ENCODE data around the gene MCCC2.

The MCCC2 gene

DNA sequence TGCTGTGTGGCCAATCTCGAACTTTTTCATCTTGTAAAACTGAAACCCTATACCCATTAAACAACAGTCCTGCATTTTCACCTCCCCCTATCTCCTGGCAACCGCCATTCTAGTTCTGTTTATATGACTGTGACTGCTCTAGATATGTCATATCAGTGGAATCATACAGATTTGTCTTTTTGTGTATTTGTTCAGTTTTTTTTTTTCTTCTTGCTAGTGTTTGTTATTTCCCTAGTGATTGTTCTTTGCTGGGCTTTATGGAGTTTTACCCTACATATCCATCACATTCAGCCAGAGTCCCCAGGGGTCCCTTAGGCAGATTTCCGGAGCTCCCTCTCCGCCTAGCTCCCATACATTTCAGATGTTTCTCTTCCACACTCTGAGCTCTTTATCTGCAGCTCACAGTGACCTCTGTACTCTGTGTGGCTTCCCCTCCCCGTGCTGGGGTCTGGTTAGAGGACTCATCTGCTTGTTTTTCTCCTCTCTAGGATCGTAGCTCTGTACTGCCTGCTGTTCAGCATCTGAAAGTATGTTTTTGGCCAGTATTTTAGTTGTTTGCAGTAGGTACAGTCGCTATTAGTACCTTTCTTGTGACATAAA is 106.8 kb downstream of the MCCC2 start:
- H4K20me1 ChIP-seq (ENCODE audit: insufficient read depth), result no peaks in the 10 kb centered on the region; the same call in 1 of the 2 replicates
- no peaks in the 10 kb centered on the region for H3K79me2 ChIP-seq (ENCODE audit: insufficient read depth, low read depth)
- H3K27ac ChIP-seq, result no peak overlapping the region
- no peaks in the 10 kb centered on the region for H3K27me3 ChIP-seq (ENCODE audit: insufficient read depth, low read depth)
- no peak overlapping the region for H3K4me2 ChIP-seq
- H3K9ac ChIP-seq, result no peak overlapping the region
- H2AFZ ChIP-seq (ENCODE audit: low read depth), result no peak overlapping the region
- H3K4me3 ChIP-seq (IDR thresholded peaks at IDR 0.05; ENCODE audit: insufficient read depth, low read depth, low read length), result no peak overlapping the region
- TF ChIP-seq, protein P1, sequence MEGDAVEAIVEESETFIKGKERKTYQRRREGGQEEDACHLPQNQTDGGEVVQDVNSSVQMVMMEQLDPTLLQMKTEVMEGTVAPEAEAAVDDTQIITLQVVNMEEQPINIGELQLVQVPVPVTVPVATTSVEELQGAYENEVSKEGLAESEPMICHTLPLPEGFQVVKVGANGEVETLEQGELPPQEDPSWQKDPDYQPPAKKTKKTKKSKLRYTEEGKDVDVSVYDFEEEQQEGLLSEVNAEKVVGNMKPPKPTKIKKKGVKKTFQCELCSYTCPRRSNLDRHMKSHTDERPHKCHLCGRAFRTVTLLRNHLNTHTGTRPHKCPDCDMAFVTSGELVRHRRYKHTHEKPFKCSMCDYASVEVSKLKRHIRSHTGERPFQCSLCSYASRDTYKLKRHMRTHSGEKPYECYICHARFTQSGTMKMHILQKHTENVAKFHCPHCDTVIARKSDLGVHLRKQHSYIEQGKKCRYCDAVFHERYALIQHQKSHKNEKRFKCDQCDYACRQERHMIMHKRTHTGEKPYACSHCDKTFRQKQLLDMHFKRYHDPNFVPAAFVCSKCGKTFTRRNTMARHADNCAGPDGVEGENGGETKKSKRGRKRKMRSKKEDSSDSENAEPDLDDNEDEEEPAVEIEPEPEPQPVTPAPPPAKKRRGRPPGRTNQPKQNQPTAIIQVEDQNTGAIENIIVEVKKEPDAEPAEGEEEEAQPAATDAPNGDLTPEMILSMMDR (conservative IDR thresholded peaks at IDR 0.05; ENCODE audit: low read depth, low read length), result no peak
- H3K4me1 ChIP-seq (ENCODE audit: low read depth, poor library complexity, severe bottlenecking), result no peaks in the 10 kb centered on the region
- no peaks in the 10 kb centered on the region for H3K36me3 ChIP-seq (ENCODE audit: insufficient read depth)

DNA sequence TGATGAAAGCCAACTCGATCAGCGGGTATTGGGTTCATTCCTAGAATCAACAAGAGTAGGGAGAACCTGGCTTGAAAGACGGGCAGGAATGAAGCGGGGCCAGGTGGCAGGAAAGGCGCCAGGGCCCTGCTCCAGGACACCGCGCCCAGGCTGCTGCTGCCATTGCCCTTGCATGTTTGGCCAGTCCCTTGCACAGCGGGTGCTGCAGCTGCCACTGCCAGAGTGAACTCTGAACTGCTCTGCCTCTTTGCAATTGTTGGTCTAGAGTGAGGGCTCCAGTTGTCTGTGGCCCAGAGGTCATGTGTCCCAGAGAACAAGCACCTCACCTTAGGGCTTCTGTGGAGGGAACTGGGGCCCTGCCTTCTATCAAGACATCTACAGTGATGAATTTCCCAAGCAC is 107.9 kb downstream of the MCCC2 start:
- Histone ChIP-seq H3K9ac (no peak overlapping the region), H2AFZ (ENCODE audit: low read depth) (no peak overlapping the region), H3K4me2 (no peak overlapping the region), H3K36me3 (ENCODE audit: insufficient read depth) (no peaks in the 10 kb centered on the region), H3K27me3 (ENCODE audit: insufficient read depth, low read depth) (no peaks in the 10 kb centered on the region), H3K4me3 (IDR thresholded peaks at IDR 0.05; ENCODE audit: insufficient read depth, low read depth, low read length) (no peak overlapping the region), H4K20me1 (ENCODE audit: insufficient read depth) (no peaks in the 10 kb centered on the region; the same call in 1 of the 2 replicates), H3K4me1 (ENCODE audit: low read depth, poor library complexity, severe bottlenecking) (no peaks in the 10 kb centered on the region), H3K27ac (no peak overlapping the region), H3K79me2 (ENCODE audit: insufficient read depth, low read depth) (no peaks in the 10 kb centered on the region)
- TF ChIP-seq, protein P1 (conservative IDR thresholded peaks at IDR 0.05; ENCODE audit: low read depth, low read length), result no peak

DNA sequence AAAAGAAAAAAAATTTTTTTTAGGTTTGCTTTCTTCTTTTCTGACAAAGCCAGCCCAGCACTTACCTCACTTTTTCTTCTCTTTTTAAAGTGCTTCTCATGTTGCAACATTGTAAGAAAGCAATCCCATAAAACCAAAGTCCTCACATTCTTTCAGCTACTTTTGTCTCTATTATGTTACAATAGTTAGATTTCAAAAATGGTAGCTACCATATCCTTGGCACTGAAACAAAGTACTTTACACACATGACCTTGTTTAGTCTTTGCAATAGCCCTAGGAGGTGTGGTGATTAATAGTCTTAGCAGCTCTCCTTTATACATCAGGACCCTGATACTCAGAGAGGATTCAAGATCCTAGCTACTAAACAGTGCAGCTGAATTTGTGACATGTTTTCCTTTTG is 108.5 kb downstream of the MCCC2 start:
- no peaks in the 10 kb centered on the region for H3K79me2 ChIP-seq (ENCODE audit: insufficient read depth, low read depth)
- no peaks in the 10 kb centered on the region for H3K36me3 ChIP-seq (ENCODE audit: insufficient read depth)
- no peak overlapping the region for H3K4me3 ChIP-seq (IDR thresholded peaks at IDR 0.05; ENCODE audit: insufficient read depth, low read depth, low read length)
- H4K20me1 ChIP-seq (ENCODE audit: insufficient read depth), result no peaks in the 10 kb centered on the region; the same call in 1 of the 2 replicates
- no peaks in the 10 kb centered on the region for H3K27me3 ChIP-seq (ENCODE audit: insufficient read depth, low read depth)
- no peaks in the 10 kb centered on the region for H3K4me1 ChIP-seq (ENCODE audit: low read depth, poor library complexity, severe bottlenecking)
- H2AFZ ChIP-seq (ENCODE audit: low read depth), result no peak overlapping the region
- no peak overlapping the region for H3K9ac ChIP-seq
- TF ChIP-seq, protein P1 (conservative IDR thresholded peaks at IDR 0.05; ENCODE audit: low read depth, low read length), result no peak
- no peak overlapping the region for H3K4me2 ChIP-seq
- no peak overlapping the region for H3K27ac ChIP-seq

DNA sequence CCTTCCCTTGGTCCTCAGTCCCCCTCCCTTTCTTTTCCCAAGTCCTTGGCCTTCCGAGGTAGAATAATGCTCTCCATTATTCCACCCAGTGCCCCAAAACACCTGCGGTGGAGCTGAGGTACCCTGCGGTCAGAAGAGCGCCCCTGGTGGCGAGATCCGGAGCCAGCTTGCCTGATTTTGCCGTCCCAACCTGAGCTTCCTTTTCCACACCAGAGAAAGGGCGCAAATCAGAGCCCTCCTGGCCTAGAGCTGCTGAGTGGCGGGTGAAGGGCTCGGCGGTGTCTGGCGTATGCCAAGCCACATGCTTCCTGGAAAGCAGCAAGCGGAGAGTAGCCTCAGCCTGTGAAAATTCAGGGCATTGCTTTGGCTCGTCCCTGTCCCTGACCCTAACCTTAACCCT is 110.8 kb downstream of the MCCC2 start:
- no peak overlapping the region for H3K27ac ChIP-seq
- H2AFZ ChIP-seq (ENCODE audit: low read depth), result no peak overlapping the region
- no peaks in the 10 kb centered on the region for H3K79me2 ChIP-seq (ENCODE audit: insufficient read depth, low read depth)
- TF ChIP-seq, protein P1 (conservative IDR thresholded peaks at IDR 0.05; ENCODE audit: low read depth, low read length), result peak; percentile 43; the same call in 1 of the 2 replicates
- no peak overlapping the region for H3K4me2 ChIP-seq
- no peaks in the 10 kb centered on the region; the same call in 1 of the 2 replicates for H4K20me1 ChIP-seq (ENCODE audit: insufficient read depth)
- H3K4me1 ChIP-seq (ENCODE audit: low read depth, poor library complexity, severe bottlenecking), result no peaks in the 10 kb centered on the region
- no peaks in the 10 kb centered on the region for H3K27me3 ChIP-seq (ENCODE audit: insufficient read depth, low read depth)
- no peak overlapping the region for H3K9ac ChIP-seq
- H3K4me3 ChIP-seq (IDR thresholded peaks at IDR 0.05; ENCODE audit: insufficient read depth, low read depth, low read length), result no peak overlapping the region
- H3K36me3 ChIP-seq (ENCODE audit: insufficient read depth), result no peaks in the 10 kb centered on the region
